CD4-positive, CD25-positive, alpha-beta regulatory T cell (primary cell): Measurements from ENCODE around the gene CLN6. TPM values are rescaled to one million over a fixed set of nuclear protein-coding genes. Genes with fewer than 3 reads are reported as not detected.

Source experiments
- polyA plus RNA-seq, 4 donors: library from polyadenylated mRNA; unstranded; fragments of 300-500 nt; fragmentation: Illumina TruSeq; gene quantifications; one replicate each; pipeline ENCODE4 v1.2.3, GENCODE V29; 2021
- total RNA-seq: library from RNA; stranded (reverse); gene quantifications from one replicate; pipeline ENCODE4 v1.2.3, GENCODE V29; 2022

The CLN6 gene
- total and polyA plus RNA-seq, 5 donors from 2014 or later, result 1.4 to 14.2 (median 1.6) TPM

Other genes with a start within 250 kb of the CLN6 start
- 102 TPM for gene PIAS1, start 175.4 kb downstream of the CLN6 start, total RNA-seq
- gene PIAS1, start 175.4 kb downstream of the CLN6 start, polyA plus RNA-seq, result 100 to 1,000 TPM; 120 to 156 (median 138) TPM
- gene CALML4, start 24.4 kb downstream of the CLN6 start, total RNA-seq, result 3.2 TPM
- 1 to 10 TPM in 1 of 4 donors, under 1 TPM in 3; 0.17 to 1.4 (median 0.51) TPM for gene CALML4, start 24.4 kb downstream of the CLN6 start, polyA plus RNA-seq
- 55.2 TPM for gene FEM1B, start 48.0 kb upstream of the CLN6 start, total RNA-seq
- gene FEM1B, start 48.0 kb upstream of the CLN6 start, polyA plus RNA-seq, result 10 to 100 TPM; 15.7 to 27.1 (median 16.9) TPM
- gene ITGA11, start 202.4 kb upstream of the CLN6 start, total RNA-seq, result not detected
- gene ITGA11, start 202.4 kb upstream of the CLN6 start, polyA plus RNA-seq, result under 1 TPM in 2 of 4 donors, not detected in 2; 0.02 to 0.05 TPM